ENCODE data around the gene PCSK6. TPM values are rescaled to one million over a fixed set of nuclear protein-coding genes. Genes with fewer than 3 reads are reported as not detected.

The PCSK6 gene
- total RNA-seq, 1 experiment from 2014 or later, result 0.36 TPM

DNA sequence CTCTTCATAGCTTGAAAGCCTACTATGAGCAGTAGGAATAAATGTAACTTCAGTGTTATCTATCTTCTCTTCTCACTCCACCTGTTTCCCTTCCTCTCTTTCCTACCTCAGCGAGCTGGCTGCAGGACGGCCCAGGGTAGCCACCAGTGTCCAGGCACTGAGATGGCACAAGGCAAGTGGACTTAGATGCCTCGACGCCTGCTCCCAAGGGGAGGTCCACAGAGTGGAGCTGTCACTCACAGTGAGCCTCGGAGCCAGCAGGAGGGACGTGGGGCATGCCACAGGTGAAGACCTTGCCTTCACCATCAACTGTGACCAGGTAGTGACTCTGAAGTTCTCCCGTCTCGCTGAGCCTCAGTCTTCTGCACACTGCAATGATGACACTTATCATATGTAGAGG is 88.2 kb downstream of the PCSK6 start:
- no peak overlapping the region for H3K4me3 ChIP-seq
- H3K9me3 ChIP-seq (replicated peaks), result no peaks in the 10 kb centered on the region
- H3K27ac ChIP-seq, result no peak overlapping the region
- no peaks in the 10 kb centered on the region for H3K4me1 ChIP-seq
- H3K27me3 ChIP-seq, result peaks cover 12% of the 10 kb centered on the region
- no peaks in the 10 kb centered on the region for H3K36me3 ChIP-seq
- no peak for DNase-seq

GRCh38 chr15:101399431-101399830 is 90.1 kb downstream of the PCSK6 start:
- no peak overlapping the region for H3K4me3 ChIP-seq
- H3K27ac ChIP-seq, result no peak overlapping the region
- no peaks in the 10 kb centered on the region for H3K4me1 ChIP-seq
- H3K36me3 ChIP-seq, result no peaks in the 10 kb centered on the region
- no peaks in the 10 kb centered on the region for H3K9me3 ChIP-seq (replicated peaks)
- DNase-seq, result no peak
- H3K27me3 ChIP-seq, result peaks cover 11% of the 10 kb centered on the region; the same call in 1 of the 2 replicates

DNA sequence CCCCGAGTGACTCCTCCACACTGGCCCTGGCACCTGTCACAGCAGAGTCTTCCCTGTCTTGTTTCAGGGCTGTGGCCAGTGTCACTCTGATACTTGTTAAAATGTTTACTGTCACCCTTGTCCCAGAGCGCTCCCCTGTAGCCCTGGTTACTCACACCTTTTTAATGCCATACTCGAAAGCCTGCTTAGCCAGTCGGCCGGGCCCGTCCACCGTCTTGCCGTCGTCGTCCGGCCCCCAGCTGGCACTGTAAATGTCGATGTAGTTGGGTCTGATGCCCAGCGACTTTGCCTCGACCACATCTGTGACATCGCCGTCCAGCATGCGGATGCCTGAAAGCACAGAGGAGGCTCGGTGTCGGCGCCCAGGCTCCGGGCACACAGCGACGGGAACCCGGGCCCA is 91.3 kb downstream of the PCSK6 start:
- no peak for DNase-seq
- Histone ChIP-seq H3K27ac (no peak overlapping the region), H3K27me3 (peaks cover 11% of the 10 kb centered on the region; the same call in 1 of the 2 replicates)

GRCh38 chr15:101397521-101398003 is 91.9 kb downstream of the PCSK6 start:
- H3K27me3 ChIP-seq, result peaks cover 11% of the 10 kb centered on the region; the same call in 1 of the 2 replicates
- H3K4me3 ChIP-seq, result no peak overlapping the region
- no peaks in the 10 kb centered on the region for H3K36me3 ChIP-seq
- no peak for DNase-seq
- H3K9me3 ChIP-seq (replicated peaks), result no peaks in the 10 kb centered on the region
- no peaks in the 10 kb centered on the region for H3K4me1 ChIP-seq
- no peak overlapping the region for H3K27ac ChIP-seq

More for the DNA sequence above, 91.3 kb downstream of the PCSK6 start:
- no peaks in the 10 kb centered on the region for H3K9me3 ChIP-seq (replicated peaks)
- no peak overlapping the region for H3K4me3 ChIP-seq
- H3K4me1 ChIP-seq, result no peaks in the 10 kb centered on the region
- no peaks in the 10 kb centered on the region for H3K36me3 ChIP-seq

DNA sequence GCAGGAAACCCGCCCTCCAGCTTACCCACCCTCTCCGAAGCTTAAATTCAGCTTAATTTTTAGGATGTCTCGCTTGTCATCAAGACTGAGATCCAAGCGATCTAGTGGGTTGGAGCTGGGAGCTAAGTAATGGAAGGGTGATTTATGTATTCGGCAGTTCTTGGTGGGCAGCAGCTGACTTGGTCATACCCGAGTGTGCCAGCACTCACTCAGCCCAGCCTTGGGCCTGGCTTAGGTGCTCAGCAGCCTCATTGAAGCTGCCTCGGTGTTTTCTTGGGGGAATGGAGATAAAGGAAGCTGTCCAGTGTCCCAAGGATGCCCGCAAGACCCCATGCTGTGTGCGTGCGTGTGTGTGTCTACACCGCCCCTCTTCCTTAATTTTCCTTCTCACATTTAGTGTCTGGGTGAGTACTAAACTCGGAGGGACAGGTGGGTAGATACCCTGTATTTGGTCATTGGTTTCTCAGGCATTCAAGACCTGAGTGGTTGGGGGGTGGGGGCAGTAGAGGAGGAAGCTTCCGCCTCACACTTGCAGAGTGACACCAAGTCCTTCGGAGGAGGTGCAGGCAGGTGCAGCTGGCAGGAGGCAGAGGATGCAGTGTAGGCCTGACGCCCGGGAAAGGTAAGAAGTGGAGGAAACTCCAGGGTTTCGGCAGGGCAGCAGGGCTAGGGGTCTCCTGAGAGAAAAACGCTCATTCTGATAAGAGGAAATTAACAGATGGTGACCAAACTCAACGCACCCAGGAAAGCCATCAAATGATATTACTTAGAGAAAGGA is 92.8 kb downstream of the PCSK6 start:
- Histone ChIP-seq H3K27me3 (peaks cover 13% of the 10 kb centered on the region), H3K27ac (no peak overlapping the region), H3K4me1 (no peaks in the 10 kb centered on the region), H3K4me3 (no peak overlapping the region), H3K36me3 (no peaks in the 10 kb centered on the region), H3K9me3 (replicated peaks) (no peaks in the 10 kb centered on the region)
- no peak for DNase-seq

DNA sequence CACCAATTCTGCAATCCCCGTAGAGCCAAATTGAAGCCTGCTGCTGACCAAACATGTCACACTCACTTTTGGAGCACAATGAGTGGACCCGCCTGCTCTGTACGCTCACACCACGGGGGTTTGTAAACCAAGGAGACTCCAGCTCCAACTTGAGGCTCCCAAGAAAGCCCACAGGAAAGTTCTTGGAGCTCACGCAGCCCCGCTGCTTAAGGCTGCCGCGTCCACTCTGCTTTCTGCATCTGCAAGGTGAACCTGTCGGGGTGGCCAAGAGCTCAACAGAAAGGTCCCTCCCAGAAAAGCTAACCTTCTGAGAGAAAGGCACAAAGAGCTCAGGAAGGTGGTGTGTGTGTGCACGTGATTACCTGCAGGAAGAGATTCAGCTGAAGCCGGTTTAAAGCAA is 94.9 kb downstream of the PCSK6 start:
- Histone ChIP-seq H3K4me1 (no peaks in the 10 kb centered on the region), H3K36me3 (no peaks in the 10 kb centered on the region), H3K27me3 (peaks cover 20% of the 10 kb centered on the region), H3K27ac (no peak overlapping the region), H3K4me3 (no peak overlapping the region), H3K9me3 (replicated peaks) (no peaks in the 10 kb centered on the region)
- DNase-seq, result no peak

DNA sequence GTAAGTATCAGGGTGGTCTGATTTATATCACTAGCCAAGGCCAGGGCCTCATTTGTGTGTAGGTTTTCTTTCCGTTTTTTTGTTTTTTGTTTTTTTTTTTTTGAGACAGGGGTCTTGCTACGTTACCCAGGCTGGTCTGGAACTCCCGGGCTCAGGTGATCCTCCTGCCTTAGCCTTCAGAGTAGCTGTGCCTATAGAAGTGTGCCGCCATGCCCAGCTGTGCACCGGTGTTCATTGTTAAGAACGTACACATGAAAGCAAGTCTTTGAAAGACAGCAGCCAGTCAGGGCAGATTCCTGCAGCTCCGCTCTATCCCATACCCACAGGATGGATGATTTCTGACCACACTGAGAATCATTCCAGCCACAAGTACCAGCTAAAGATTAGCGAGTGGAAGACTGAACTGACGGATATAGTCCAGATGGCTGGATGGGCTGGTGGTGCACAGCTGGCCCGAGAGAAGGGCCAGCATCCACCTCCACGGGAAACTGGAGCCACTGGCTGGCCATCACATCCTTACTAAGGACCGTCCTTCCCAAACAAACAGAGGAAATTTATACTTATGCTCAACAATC is 95.4 kb downstream of the PCSK6 start:
- no peak overlapping the region for H3K27ac ChIP-seq
- no peak overlapping the region for H3K4me3 ChIP-seq
- no peaks in the 10 kb centered on the region for H3K9me3 ChIP-seq (replicated peaks)
- H3K36me3 ChIP-seq, result no peaks in the 10 kb centered on the region
- peaks cover 20% of the 10 kb centered on the region for H3K27me3 ChIP-seq
- no peaks in the 10 kb centered on the region for H3K4me1 ChIP-seq
- no peak for DNase-seq

DNA sequence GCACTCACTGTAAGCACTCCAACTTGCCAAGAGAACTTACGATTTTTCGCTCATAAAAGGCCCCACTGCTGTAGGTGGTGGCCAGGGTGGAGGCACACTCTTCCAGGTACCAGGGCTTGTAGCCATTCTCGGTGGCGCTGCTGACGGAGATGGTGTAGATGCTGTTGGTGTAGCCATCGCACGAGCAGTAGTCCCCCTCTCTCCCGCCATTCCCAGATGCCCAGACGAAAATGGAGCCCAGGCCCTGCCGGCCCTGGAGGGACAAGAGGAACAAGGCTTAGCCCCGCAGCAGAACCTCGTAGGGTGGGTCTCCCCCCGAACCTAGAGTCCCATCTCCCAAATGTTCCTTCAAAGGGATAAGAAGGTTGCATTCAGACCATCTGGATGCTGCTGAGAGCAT is 96.3 kb downstream of the PCSK6 start:
- Histone ChIP-seq H3K36me3 (no peaks in the 10 kb centered on the region), H3K4me3 (no peak overlapping the region), H3K27ac (no peak overlapping the region), H3K9me3 (replicated peaks) (no peaks in the 10 kb centered on the region), H3K27me3 (peaks cover 20% of the 10 kb centered on the region), H3K4me1 (no peaks in the 10 kb centered on the region)
- no peak for DNase-seq

- no peak overlapping the region for H3K27ac ChIP-seq
These were observed 97.4 kb downstream of the PCSK6 start for GRCh38 chr15:101391981-101392640.

GRCh38 chr15:101391431-101391830 is 98.1 kb downstream of the PCSK6 start:
- H3K4me3 ChIP-seq, result no peak overlapping the region
- no peaks in the 10 kb centered on the region for H3K9me3 ChIP-seq (replicated peaks)
- no peaks in the 10 kb centered on the region for H3K36me3 ChIP-seq
- H3K4me1 ChIP-seq, result no peaks in the 10 kb centered on the region
- H3K27ac ChIP-seq, result no peak overlapping the region
- no peak for DNase-seq
- H3K27me3 ChIP-seq, result peaks cover 20% of the 10 kb centered on the region

More at GRCh38 chr15:101391981-101392640, 97.4 kb downstream of the PCSK6 start:
- Histone ChIP-seq H3K36me3 (no peaks in the 10 kb centered on the region), H3K9me3 (replicated peaks) (no peaks in the 10 kb centered on the region), H3K4me1 (no peaks in the 10 kb centered on the region), H3K4me3 (no peak overlapping the region), H3K27me3 (peaks cover 20% of the 10 kb centered on the region)
- DNase-seq, result no peak

- no peaks in the 10 kb centered on the region for H3K36me3 ChIP-seq
- no peaks in the 10 kb centered on the region for H3K9me3 ChIP-seq (replicated peaks)
- no peak overlapping the region for H3K4me3 ChIP-seq
- H3K4me1 ChIP-seq, result no peaks in the 10 kb centered on the region
- no peak overlapping the region for H3K27ac ChIP-seq
- peaks cover 17% of the 10 kb centered on the region for H3K27me3 ChIP-seq
- no peak for DNase-seq
These were observed 99.0 kb downstream of the PCSK6 start for GRCh38 chr15:101390462-101390861.

DNA sequence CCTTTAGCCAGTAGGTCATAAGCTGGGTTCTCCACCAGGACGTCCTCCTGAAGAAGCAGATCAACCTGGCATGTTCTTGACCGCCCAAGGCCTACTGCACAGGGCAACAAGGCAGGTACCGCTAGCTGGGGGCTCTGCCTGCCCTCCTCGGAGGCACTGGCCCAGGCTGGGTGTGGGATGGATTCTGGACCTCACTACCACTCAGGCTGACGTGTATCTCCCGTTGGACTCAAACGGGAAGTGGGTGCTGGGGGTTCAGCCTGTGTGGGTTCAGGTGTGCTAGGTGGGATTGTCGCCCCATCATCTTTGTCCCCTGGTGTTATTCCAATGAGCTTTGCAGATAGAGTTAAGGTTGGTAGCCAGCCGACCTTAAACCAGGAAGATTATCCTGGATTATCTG is 99.4 kb downstream of the PCSK6 start:
- peaks cover 13% of the 10 kb centered on the region for H3K27me3 ChIP-seq
- no peaks in the 10 kb centered on the region for H3K9me3 ChIP-seq (replicated peaks)
- no peaks in the 10 kb centered on the region for H3K4me1 ChIP-seq
- no peaks in the 10 kb centered on the region for H3K36me3 ChIP-seq
- DNase-seq, result no peak
- no peak overlapping the region for H3K27ac ChIP-seq
- H3K4me3 ChIP-seq, result no peak overlapping the region

- peaks cover 9% of the 10 kb centered on the region for H3K27me3 ChIP-seq
- H3K36me3 ChIP-seq, result no peaks in the 10 kb centered on the region
- H3K9me3 ChIP-seq (replicated peaks), result no peaks in the 10 kb centered on the region
- DNase-seq, result no peak
- no peak overlapping the region for H3K4me3 ChIP-seq
- no peaks in the 10 kb centered on the region for H3K4me1 ChIP-seq
- no peak overlapping the region for H3K27ac ChIP-seq
These were observed 100.1 kb downstream of the PCSK6 start for GRCh38 chr15:101389362-101389761.

DNA sequence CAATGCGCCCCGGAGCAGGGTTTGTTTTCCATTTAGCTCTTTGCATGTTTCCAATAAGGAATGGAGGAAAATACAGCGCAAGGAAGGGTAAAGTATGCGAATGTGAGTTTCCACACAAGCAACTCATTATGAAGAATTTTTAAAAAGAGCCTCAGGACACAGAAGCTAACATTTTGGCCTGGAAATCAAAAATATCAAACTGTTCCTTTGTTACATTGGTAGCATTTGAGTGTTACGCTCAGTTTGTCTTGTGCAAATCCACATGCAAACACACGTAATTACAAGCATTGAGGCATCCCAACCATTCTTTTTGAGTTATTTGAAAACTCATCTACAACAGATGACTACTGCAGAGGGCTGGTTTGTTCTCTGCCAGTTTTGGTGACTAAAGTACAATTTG is 101.5 kb downstream of the PCSK6 start:
- Histone ChIP-seq H3K9me3 (replicated peaks) (no peaks in the 10 kb centered on the region), H3K4me3 (no peak overlapping the region), H3K27ac (no peak overlapping the region), H3K27me3 (peaks cover 9% of the 10 kb centered on the region), H3K4me1 (no peaks in the 10 kb centered on the region), H3K36me3 (no peaks in the 10 kb centered on the region)
- no peak for DNase-seq

- Histone ChIP-seq H3K27ac (no peak overlapping the region), H3K27me3 (peaks cover 9% of the 10 kb centered on the region), H3K36me3 (no peaks in the 10 kb centered on the region), H3K4me1 (no peaks in the 10 kb centered on the region), H3K4me3 (no peak overlapping the region), H3K9me3 (replicated peaks) (no peaks in the 10 kb centered on the region)
- no peak for DNase-seq
These were observed 101.9 kb downstream of the PCSK6 start for GRCh38 chr15:101387574-101387973.

Data from SJCRH30 (cell line).